HEK293T (cell line): ENCODE measurements around the gene GTPBP3.

Experiments used
- CTCF ChIA-PET: fragments of 350-600 bp; formaldehyde crosslinking; extraction: SDS; loops from one replicate; lab custom pipeline; 2021; ENCODE audit warnings: antibody characterized with exemption, inconsistent platforms; lab: Yijun Ruan, JAX
- POLR2A ChIA-PET: fragments of 350-600 bp; formaldehyde crosslinking; extraction: SDS; loops from one replicate; lab custom pipeline; 2020; ENCODE audit warnings: antibody characterized with exemption, inconsistent platforms; lab: Yijun Ruan, JAX
- DNase-seq: peaks from one replicate; pipeline ENCODE4 v3.0.0; 2012; ENCODE audit warnings: mixed read lengths; ENCODE audit errors: extremely low spot score
- BHLHE40 ChIP-seq: fragments of 450-650 bp; IDR thresholded peaks from 2 replicates; pipeline ENCODE4 v1.6.1; 2016; ENCODE audit warnings: mild to moderate bottlenecking, moderate library complexity, borderline replicate concordance
- ELF4 ChIP-seq: fragments of 450-650 bp; IDR thresholded peaks from 2 replicates; pipeline ENCODE4 v1.6.1; 2017; ENCODE audit warnings: antibody characterized with exemption
- FOXM1 ChIP-seq: fragments of 450-650 bp; IDR thresholded peaks from 2 replicates; pipeline ENCODE4 v1.6.1; 2017; ENCODE audit warnings: mild to moderate bottlenecking, borderline replicate concordance
- L3MBTL2 ChIP-seq: fragments of 450-650 bp; conservative IDR thresholded peaks from 2 replicates; pipeline ENCODE4 v1.6.1; 2016; ENCODE audit warnings: mild to moderate bottlenecking
- LEF1 ChIP-seq: fragments of 450-650 bp; IDR thresholded peaks from 2 replicates; pipeline ENCODE4 v1.6.1; 2017; ENCODE audit warnings: mild to moderate bottlenecking, borderline replicate concordance
- TARDBP ChIP-seq: fragments of 450-650 bp; IDR thresholded peaks from 2 replicates; pipeline ENCODE4 v1.6.1; 2016
- TF ChIP-seq, protein P1 (sequence below): fragments of 450-650 bp; IDR thresholded peaks from 2 replicates; pipeline ENCODE4 v1.6.1; 2016

GTPBP3 gene

DNA sequence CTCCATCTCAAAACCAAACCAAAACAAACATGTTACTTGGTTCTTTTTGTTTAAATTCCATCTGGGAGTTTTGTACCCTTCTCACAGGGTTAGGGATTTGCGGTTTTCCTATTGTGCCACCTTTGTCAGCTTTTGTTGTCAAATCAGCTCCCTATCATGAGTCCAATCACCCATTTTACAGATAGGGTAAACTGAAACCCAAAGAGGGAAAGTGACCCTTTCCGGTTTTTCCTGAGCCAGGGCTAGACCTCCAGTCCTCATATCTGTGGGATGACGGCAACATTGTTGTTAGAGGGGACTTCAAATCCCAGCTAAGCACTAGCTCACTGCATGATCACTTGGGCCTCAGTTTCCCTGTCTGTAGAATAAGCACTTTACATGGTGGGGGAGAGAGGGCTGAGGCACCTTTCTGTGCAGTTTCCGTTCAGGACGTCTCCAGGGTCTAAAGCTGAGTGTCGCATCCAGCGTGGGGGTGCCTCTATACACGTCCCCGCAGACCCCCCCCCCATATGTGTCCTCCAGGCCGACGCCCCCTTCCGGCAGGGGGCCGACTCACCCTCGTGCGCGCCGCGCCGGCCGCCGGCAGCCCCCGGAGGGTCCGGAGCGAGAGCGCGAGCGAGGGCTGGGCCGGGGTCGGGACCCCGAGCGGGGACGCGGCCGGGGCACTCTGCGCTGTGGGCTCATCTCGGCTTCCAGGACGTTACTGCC lies 52.8 kb downstream of the GTPBP3 start:
- ChIA-PET POLR2A (interaction anchor here (0.8 to 1.2 kb wide), 2 partner anchors 58 to 81 kb away, joined by 3 read pairs; partner anchors contain the start of gene DDA1), CTCF (interaction anchor here (0.6 to 1.3 kb wide), 5 partner anchors 10 to 441 kb away, joined by 3 to 5 read pairs (median 4); no protein-coding TSS in a partner anchor)

DNA sequence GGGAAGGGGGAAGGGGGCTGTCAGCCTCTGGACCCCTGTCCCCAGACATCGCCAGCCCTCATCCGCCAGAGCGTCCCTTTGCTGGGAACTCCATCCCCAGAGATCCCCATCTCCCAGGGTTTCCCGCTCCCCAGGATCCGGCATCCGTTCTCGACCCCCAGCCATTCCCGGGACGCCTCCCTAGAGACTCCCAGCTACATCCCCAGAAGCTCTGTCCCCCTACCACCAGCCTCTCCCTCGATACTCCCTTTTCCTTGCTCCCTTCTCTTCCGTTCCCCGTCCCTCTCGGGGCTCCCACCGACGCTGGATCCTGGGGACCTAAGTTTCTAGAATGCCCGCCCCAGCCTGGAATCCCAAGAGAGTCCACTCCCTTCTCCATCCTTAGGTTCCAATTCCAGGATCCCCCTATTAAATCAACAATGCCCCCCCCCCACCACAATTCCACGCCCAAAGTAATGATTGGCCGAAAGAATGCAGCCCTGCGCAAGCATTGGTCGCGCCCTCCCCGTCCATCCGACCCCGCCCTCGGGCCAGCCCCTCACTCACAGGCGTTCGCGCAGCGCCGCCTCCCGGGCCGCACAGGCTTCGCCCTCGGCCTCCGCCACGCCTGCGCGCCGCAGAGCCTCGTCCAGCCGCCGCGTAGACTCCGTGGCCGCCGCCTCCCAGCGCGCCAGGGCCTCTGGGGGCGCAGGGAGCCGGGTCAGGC lies 53.5 kb downstream of the GTPBP3 start:
- DNase-seq: peak; percentile 96
- POLR2A ChIA-PET: interaction anchor here (0.8 to 1.7 kb wide), 4 partner anchors 29 to 82 kb away, joined by 3 to 5 read pairs (median 3); partner anchors contain the start of genes DDA1 and MVB12A
- CTCF ChIA-PET: interaction anchor here (0.6 to 0.8 kb wide), 4 partner anchors 9 to 440 kb away, joined by 3 to 4 read pairs (median 4); no protein-coding TSS in a partner anchor
- TF ChIP-seq, protein P1, sequence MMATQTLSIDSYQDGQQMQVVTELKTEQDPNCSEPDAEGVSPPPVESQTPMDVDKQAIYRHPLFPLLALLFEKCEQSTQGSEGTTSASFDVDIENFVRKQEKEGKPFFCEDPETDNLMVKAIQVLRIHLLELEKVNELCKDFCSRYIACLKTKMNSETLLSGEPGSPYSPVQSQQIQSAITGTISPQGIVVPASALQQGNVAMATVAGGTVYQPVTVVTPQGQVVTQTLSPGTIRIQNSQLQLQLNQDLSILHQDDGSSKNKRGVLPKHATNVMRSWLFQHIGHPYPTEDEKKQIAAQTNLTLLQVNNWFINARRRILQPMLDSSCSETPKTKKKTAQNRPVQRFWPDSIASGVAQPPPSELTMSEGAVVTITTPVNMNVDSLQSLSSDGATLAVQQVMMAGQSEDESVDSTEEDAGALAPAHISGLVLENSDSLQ: peak; percentile 61; the same call in 1 of the 2 replicates
- no peak for TF ChIP-seq LEF1

More for the DNA sequence above, 52.8 kb downstream of the GTPBP3 start:
- TF ChIP-seq FOXM1 (no peak), L3MBTL2 (no peak), LEF1 (no peak)
- TF ChIP-seq, protein P1: no peak
- DNase-seq: no peak

DNA sequence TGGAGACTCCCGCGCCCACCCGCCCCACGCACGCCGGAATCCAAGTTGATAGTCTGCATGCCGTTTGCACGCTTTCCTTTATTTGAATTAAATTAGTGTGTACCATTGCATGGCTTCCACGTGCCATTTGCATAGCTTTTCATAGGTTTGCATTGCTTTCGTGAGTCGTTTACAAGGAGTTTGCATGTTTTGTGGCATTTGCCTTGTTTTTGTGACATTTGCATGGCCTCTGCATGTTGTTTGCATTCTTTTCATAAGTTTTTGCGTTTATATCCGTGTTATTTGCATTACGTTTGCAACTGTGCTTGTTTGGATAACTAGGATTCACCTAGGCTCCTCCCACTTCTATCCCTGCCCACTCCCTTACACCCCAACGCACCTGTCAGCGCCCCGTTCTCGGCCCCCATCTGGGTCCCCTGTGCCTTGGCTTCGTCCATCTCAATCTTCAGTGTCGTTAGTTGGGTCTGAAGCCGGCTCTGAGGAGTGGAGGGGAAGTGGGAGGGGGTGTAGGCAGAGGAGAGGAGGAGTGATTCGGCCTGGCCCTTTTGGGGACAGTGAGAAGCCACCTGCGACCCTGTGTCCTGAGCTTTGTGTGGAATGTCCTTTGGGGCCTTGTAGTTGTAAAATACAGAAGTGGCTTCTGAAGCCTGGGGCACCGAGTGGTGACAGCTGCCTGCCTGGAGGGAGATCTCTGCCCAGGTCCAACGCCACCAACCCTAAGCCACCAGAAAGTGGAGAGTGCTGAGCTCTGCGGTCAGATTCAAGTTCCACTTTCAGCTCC lies 54.2 kb downstream of the GTPBP3 start:
- DNase-seq: no peak
- ChIA-PET CTCF (interaction anchor here (1.0 to 1.1 kb wide), 2 partner anchors 75 to 107 kb away, joined by 3 read pairs; no protein-coding TSS in a partner anchor), POLR2A (interaction anchor here (0.6 to 1.7 kb wide), 3 partner anchors 28 to 92 kb away, joined by 3 to 5 read pairs (median 3); partner anchors contain the start of genes DDA1 and MVB12A)
- TF ChIP-seq TARDBP (no peak), ELF4 (no peak), L3MBTL2 (peak; percentile 60), BHLHE40 (no peak)
